ENCODE results near the gene KIF25.
"Not testable (repeated sequence)": the region's sequence is repeated elsewhere in the genome, so short reads cannot be mapped to it uniquely, and the experiment has no call there.

Gene KIF25

DNA sequence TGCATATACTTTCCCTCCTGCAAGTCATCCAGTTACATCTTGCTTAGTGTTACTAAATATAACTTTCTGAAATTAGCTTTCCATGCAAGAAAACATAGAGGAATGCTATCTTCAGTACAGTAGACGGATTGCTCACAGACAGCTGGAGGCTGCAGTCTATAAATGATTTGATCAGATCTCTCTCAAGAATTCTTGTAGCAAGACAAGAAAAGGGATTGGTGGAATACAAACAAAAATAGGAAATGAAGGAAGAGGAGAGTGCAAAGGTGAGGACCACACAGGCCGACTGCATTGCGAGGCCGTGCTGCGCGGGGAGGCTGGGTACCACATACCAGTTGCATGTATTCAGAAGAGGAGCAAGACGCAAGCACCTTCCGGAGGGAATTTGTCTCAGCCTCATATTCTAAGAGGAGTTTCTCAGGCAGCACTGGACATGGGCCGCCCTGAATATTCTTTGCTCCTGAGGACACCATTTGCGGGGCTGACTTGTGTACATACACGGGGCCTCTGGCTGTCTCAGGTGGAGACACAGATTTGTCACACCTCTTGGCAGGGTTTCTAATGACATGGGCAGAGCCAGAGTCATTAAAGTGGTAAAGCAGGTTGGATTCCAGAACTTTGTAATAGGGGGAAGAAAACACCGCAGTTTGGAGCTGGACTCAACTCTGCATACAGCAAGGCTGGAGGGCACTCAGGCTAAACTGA, 22.7 kb upstream of the KIF25 start:
- DNase-seq (ENCODE audit: low read depth in 2 of 2, low spot score in 1 of 2), result no peak

- no peak for DNase-seq (ENCODE audit: low read depth in 2 of 2, low spot score in 1 of 2)
Measured at GRCh38 chr6:167975458-167975857, 22.0 kb upstream of the KIF25 start.

GRCh38 chr6:167976116-167976657, 21.3 kb upstream of the KIF25 start:
- DNase-seq (ENCODE audit: low read depth in 2 of 2, low spot score in 1 of 2), result not testable (repeated sequence)

DNA sequence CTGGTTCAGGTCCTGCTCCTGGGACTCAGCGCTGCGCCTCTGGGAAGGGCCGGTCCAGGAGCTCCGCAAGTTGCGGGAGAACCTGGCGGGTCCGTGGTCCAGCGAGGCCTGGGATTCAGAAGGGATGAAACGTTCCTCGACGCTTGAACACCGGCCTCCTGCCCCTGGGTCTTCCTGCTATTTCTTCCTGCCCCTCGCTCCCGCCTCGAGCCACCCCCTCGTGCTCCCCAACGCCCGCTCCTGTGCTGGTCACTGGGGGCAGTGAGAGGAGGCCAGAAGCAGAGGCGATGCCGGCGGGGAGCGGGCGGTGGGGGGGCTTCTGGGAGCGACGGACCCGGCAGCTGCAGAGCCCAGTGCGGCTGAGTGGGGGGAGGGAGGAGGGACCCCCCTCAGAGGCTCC, 20.8 kb upstream of the KIF25 start:
- DNase-seq (ENCODE audit: low read depth in 2 of 2, low spot score in 1 of 2), result no peak

GRCh38 chr6:167977717-167978467, 19.6 kb upstream of the KIF25 start:
- no peak for DNase-seq (ENCODE audit: low read depth in 2 of 2, low spot score in 1 of 2)

DNA sequence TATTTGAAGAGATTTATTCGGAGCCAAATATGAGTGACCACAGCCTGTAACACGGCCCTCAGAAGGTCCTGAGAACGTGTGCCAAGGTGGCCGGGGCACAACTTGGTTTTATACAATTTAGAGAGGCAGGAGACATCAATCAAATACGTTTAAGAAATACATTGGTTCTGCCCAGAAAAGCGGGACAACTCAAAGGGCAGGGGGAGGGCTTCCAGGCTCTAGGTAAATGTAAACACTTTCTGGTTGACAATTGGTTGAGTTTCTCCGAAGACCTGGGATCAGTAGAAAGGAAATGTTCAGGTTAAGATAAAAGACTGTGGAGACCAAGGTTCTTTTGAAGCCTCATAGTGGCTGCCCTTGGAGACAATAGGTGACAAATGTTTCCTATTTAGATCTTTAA, 18.9 kb upstream of the KIF25 start:
- no peak for DNase-seq (ENCODE audit: low read depth in 2 of 2, low spot score in 1 of 2)

DNA sequence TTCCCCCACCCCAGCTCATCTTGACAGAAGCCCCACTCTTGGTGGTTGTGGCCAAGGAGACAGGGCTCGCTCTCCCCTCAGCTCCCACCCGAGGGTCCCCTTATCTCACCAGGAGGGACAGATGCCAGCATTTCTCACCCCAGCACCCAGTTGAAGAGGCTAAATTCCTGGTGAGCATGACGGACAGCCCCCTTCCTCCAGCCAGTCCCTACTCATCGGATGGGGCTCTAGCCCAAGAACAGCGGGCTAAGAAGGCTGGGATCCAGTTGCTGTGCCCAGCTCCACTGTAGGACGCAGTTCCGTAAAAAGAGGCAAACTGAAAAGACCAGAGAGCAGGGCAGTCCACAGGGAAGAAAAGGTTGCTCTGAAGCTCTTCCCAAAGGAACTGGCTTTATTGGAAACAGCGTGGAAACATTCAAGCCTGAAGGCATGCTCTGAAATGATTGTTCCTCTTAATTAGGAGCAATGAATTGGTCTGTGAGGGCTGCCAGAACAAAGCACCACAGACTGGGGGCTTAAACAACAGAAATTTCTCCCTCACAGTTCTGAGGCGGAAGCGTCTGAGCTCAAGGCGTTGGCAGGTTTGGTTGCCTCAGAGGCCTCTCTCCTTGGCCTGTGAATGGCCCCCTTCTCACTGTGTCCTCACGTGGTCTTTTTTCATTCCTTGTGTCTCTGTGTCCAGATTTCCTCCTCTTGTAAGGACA, 17.9 kb upstream of the KIF25 start:
- no peak for DNase-seq (ENCODE audit: low read depth in 2 of 2, low spot score in 1 of 2)

DNA sequence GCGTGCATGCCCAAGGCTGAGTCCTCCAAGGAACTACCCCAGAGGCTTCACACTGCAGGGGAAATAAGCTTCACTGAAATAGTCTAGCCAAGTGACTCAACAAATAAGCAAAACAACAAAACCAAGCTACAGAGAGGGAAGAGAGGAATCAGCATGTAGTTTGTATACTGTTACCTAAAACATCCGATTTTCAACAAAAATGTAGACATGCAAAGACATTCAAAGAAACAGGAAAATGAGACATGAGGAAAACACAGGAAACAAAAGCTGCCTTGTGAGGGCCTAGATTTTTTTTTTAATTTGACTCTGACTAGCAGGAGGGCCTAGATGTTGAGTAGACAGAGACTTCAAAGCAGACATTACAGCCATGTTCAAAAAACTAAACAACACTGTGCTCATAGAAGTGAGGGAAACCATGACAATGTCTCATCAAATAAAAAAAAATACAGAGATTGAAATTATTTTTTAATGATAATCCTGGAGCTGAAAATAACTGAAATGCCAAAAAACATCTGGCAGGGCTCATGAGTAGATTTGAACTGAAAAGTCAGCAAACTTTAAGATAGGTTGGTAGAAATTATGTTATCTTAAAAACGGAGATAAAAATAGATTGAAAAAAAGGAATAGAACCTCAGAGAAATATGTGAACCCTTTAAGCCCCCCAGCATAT, 16.4 kb upstream of the KIF25 start:
- no peak for DNase-seq (ENCODE audit: low read depth in 2 of 2, low spot score in 1 of 2)

DNA sequence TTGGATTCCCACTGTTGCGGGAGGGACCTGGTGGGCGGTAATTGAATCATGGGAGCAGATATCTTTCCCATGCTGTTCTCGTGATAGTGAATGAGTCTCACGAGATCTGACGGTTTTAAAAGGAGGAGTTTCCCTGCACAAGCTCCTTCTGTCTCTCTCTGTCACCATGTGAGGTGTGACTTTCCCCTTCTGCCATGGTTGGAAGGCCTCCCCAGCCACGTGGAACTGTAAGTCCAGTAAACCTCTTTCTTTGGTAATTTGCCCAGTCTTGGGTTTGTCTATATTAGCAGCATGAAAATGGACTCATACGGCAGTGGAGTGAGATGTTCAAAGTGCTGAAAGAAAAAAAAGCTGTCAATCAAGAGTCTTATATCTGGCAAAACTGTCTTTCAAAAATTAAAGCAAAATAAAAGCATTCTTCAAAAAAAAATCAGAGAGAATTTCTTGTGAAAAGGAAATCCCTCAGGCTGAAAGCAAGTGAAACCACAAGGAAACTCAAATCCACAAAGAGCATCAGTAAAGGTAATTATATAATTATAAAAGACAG, 15.5 kb upstream of the KIF25 start:
- DNase-seq (ENCODE audit: low read depth in 2 of 2, low spot score in 1 of 2), result no peak

DNA sequence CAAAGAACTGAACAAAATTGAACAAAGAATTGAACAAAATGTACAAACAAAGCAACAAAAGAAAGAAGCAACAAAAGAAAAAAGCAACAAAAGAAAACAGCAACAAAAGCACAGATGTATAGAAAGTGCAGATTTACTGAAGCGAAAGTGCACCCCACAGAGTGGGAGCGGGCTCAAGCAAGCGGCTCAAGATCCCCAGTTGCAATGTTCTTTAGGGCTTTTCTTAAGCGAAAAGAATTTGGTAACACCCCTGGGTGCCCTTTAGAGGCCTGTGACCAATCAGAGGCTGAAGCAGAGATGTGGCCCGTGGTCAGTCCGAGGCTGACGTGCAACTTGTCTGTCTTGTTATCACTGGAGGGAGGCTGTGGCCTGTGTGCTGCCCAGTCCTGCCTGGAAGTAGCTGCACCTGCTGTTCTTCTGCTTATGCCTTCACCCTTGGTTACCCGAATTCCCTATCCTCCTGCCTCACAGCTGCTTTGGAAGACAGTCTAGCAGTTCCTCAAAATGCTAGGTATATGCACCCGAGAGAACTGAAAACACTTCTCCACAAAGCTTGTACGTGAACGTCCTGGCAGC, 13.2 kb upstream of the KIF25 start:
- DNase-seq (ENCODE audit: low read depth in 2 of 2, low spot score in 1 of 2), result no peak

DNA sequence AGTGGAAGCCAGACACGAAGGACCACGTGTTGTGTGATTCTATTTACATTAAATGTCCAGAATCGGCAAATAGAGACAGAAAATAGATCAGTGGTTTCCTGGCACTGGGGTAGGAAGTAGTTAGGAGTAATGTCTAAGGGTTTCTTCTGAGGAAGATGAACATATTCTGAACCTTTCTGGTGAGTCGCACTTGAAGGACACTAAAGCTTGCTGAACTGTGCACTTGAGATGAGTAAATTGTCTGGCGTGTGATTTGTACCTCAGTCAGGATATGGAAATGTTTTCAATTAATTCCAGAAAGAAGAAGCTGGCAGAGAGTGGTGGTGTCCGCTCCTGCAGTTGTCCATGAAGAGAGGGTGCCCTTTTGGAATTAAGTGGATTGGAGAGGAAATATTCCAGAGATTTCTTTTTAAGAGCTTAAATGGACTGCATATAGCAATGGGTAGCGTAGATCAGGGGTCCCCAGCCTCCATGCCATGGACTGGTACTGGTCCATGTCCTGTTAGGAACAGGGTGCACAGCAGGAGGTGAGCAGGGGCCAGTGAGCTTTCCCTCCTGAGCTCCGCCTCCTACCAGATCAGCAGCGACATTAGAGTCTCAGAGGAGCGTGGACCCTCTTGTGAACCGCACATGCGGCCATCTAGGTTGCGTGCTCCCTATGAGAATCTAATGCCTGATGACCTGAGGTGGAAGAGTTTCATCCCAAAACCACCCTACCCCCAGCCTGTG, 12.4 kb upstream of the KIF25 start:
- DNase-seq (ENCODE audit: low read depth in 2 of 2, low spot score in 1 of 2), result no peak

- no peak for DNase-seq (ENCODE audit: low read depth in 2 of 2, low spot score in 1 of 2)
Measured at GRCh38 chr6:167985911-167986595, 11.4 kb upstream of the KIF25 start.

- no peak for DNase-seq (ENCODE audit: low read depth in 2 of 2, low spot score in 1 of 2)
Measured at GRCh38 chr6:167987396-167988153, 9.9 kb upstream of the KIF25 start.

- no peak for DNase-seq (ENCODE audit: low read depth in 2 of 2, low spot score in 1 of 2)
Measured at GRCh38 chr6:167988154-167988495, 9.3 kb upstream of the KIF25 start.

DNA sequence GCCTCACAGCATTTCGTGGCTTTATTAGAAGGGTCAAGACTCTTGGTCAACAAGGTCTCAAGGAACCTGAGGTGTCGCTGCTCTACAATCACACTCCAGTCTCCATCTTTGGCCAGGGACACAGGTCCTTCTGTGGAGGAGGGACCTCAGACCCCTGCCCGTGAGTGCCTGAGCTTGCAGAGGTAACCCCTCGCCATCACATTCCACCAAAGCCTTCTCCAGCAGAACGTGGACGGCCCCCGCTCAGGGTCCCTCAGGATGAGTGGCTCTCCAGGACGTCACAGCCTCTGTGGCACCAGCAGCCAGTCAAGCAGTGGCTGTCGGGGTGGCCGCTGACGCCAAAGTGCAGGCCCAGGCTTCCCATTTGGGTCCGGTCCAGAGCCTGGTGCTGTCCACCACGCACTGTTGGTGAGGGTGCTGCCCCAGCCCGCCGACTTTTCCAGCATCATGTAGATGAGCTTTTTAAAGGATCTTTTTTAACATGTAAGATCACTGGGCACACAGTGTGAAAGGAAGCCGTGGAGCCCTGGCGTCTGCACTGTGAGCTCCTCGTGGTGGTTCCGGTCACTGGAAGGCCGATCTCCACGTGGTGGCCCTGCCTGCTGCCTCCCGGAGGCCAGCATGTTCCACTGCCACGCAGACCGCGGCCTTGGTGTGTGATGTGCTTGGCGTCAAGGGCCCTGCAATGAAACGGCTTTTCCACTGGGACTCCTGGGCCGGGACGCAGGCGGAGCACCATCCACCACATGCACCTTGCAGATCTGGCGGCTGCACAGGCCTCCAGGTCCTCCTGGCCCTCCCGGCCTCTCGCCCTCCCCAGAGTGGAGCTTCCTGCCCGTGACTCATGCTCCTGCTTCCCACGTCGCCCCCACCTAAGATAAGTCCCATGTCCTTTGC, 8.3 kb upstream of the KIF25 start:
- DNase-seq (ENCODE audit: low read depth in 2 of 2, low spot score in 1 of 2), result no peak

DNA sequence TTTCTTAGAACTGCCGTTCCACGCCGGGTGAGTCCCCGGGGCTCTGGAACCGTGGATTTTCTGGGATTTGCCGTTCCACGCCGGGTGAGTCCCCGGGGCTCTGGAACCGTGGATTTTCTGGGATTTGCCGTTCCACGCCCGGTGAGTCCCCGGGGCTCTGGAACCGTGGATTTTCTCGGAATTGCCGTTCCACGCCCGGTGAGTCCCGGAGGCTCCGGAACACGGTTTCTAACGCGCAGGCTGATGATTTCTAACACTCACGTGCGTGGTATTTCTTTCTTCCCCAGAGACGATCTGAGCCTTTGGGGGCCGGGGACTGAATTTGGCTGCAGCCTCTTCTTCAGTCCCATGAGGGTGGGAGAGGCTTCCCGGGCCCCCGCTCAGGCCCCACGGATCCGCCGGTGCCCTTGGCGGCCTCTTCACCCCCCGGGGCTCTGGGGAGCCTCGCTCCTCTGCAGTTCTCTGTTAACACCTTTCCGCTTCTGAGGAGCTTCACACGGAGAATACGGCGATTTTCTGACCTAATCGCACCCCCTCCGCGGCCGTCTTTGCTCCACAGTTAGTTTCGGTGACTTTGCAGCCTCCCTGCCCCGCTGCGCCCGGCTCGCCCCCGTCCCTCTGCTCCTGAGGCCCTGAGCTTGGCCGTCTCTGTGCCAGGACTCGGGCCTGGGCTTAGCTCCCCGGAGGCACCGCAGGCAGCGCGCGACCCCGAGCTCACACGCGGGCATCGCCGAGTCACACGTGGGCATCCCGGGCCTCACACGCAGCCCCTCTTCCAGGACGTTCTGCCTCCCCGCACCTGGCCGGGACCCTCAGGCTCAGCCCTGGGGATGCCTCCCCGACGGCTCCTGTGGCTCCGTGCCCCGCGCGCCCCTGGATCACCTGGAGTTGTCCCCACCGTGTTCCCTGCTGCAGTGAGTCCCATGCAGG, 7.2 kb upstream of the KIF25 start:
- DNase-seq (ENCODE audit: low read depth in 2 of 2, low spot score in 1 of 2), result no peak

- no peak for DNase-seq (ENCODE audit: low read depth in 2 of 2, low spot score in 1 of 2)
Measured at GRCh38 chr6:167993169-167993568, 4.3 kb upstream of the KIF25 start.

All from stimulated activated CD8-positive, alpha-beta memory T cell treated with anti-CD3 and anti-CD28 coated beads, Interleukin-4, amount 100 ng/mL, for 4 hours (primary cell).